SK-N-MC (cell line): ENCODE measurements around the gene RPUSD1.

Experiments used
- EZH2 ChIP-seq: fragments of 200-600 bp; sonication (generic); IDR thresholded peaks from one replicate; pipeline ENCODE4 v1.6.1; 2017; ENCODE audit warnings: antibody characterized with exemption
- FOXP2 ChIP-seq: optimal IDR thresholded peaks from 2 replicates; pipeline ENCODE3; 2011; ENCODE audit warnings: mild to moderate bottlenecking, moderate library complexity; ENCODE audit not compliant: insufficient read depth; ENCODE audit errors: extremely low read length, control extremely low read depth
- POLR2AphosphoS5 ChIP-seq: IDR thresholded peaks from 2 replicates; pipeline ENCODE4 v1.6.1; 2012; ENCODE audit warnings: mild to moderate bottlenecking, low read depth, low read length, borderline replicate concordance

- no peak for TF ChIP-seq EZH2
- no peak for TF ChIP-seq POLR2AphosphoS5
- TF ChIP-seq FOXP2: no peak
Observed at GRCh38 chr16:777826-778225, 10.4 kb downstream of the RPUSD1 start.
